GM10266 (cell line): Measurements from ENCODE around the gene SPAG16.
"Not testable (repeated sequence)": the region's sequence is repeated elsewhere in the genome, so short reads cannot be mapped to it uniquely, and the experiment has no call there.

Source experiments
- DNase-seq: peaks from one replicate; pipeline ENCODE4 v3.0.0; 2012; ENCODE audit errors: extremely low spot score
- TF ChIP-seq, protein P1 (sequence below): IDR thresholded peaks from 2 replicates; pipeline ENCODE4 v1.5.1; 2012; ENCODE audit warnings: mild to moderate bottlenecking, low read depth; ENCODE audit not compliant: control insufficient read depth, insufficient read depth; ENCODE audit errors: missing control alignments

The SPAG16 gene

GRCh38 chr2:213703406-213704098 is 419.3 kb downstream of the SPAG16 start:
- TF ChIP-seq, protein P1, sequence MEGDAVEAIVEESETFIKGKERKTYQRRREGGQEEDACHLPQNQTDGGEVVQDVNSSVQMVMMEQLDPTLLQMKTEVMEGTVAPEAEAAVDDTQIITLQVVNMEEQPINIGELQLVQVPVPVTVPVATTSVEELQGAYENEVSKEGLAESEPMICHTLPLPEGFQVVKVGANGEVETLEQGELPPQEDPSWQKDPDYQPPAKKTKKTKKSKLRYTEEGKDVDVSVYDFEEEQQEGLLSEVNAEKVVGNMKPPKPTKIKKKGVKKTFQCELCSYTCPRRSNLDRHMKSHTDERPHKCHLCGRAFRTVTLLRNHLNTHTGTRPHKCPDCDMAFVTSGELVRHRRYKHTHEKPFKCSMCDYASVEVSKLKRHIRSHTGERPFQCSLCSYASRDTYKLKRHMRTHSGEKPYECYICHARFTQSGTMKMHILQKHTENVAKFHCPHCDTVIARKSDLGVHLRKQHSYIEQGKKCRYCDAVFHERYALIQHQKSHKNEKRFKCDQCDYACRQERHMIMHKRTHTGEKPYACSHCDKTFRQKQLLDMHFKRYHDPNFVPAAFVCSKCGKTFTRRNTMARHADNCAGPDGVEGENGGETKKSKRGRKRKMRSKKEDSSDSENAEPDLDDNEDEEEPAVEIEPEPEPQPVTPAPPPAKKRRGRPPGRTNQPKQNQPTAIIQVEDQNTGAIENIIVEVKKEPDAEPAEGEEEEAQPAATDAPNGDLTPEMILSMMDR: no peak

DNA sequence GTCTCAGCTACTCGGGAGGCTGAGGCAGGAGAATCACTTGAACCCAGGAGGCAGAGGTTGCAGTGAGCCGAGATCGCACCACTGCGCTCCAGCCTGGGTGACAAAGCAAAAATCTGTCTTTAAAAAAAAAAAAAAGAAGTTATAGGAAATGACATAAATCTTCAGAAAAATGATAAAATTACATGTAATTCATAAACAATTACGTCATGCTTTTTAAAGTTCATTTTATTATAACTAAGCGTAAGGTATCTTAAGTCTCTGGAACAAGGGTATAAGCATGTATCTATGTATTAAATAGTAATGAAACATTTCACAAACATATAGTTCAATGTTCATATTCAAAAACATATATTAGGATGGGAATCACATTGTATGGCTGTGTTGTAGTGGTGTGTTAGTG is 425.9 kb downstream of the SPAG16 start:
- DNase-seq: no peak
- TF ChIP-seq, protein P1: no peak

More at GRCh38 chr2:213703406-213704098, 419.3 kb downstream of the SPAG16 start:
- no peak for DNase-seq

DNA sequence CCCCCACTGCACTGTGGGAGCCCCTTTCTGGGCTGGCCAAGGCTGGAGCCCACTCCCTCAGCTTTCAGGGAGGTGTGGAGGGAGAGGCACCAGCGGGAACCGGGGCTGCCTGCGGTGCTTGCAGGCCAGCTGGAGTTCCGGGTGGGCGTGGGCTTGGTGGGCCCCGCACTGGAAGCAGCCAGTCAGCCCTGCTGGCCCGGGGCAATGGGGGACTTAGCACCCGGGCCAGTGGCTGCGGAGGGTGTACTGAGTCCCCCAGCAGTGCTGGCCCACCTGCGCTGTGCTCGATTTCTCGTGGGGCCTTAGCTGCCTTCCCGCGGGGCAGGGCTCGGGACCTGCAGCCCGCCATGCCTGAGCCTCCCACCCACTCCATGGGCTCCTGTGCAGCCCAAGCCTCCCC is 434.1 kb downstream of the SPAG16 start:
- DNase-seq: not testable (repeated sequence)

- TF ChIP-seq, protein P1: no peak
- no peak for DNase-seq
Observed at GRCh38 chr2:213722565-213722964, 438.3 kb downstream of the SPAG16 start.

DNA sequence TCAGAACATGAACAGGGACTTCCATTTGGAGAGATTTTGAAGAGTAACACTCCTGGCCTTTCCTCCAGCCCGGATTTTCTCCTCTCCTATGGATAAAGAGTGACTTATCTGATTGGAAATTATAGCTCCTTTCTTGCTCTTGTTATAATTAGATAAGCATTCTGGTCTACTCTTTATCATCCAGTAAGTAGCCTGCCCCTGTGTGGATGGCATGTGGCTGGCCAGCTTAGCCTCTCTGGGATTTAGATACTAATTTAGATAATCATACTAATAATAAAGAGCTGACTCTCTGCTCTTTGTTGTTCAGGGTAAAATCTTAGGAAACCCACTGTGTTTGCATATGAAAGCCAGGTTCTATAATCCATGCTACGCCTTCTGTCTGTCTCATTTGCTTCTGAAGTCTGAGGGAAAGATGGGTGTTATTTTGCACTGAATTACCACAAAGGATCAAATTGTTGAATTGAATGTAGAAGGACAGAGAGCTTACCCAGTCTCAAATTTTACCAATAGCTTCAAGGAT is 438.8 kb downstream of the SPAG16 start:
- TF ChIP-seq, protein P1: no peak
- DNase-seq: no peak

DNA sequence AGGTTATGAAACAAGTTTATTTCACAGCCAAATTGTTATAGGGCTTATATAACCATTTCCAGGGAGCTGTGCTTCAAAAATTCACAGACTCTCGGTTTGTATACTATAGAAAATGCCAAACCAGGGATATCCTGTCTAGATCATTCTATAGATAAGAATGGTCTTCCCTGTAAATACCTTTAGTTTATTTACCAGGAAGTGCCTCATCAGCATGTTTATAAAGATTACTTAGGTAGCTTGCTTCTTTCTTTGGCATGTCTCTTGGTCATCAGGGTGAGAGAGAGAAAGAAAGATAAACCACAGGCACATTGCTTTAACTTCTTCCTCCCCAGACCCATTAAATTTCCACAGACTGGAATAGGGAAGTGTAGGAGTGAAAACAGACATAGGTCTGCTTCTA is 439.4 kb downstream of the SPAG16 start:
- no peak for DNase-seq
- TF ChIP-seq, protein P1: no peak

GRCh38 chr2:213726101-213726500 is 441.8 kb downstream of the SPAG16 start:
- TF ChIP-seq, protein P1: no peak

More at GRCh38 chr2:213726101-213726500, 441.8 kb downstream of the SPAG16 start:
- no peak for DNase-seq
